ENCODE data around the gene ZBED4.

ZBED4 gene

GRCh38 chr22:49934891-49935557 is 81.4 kb downstream of the ZBED4 start:
- DNase-seq (ENCODE audit: low read depth, low spot score): no peak

DNA sequence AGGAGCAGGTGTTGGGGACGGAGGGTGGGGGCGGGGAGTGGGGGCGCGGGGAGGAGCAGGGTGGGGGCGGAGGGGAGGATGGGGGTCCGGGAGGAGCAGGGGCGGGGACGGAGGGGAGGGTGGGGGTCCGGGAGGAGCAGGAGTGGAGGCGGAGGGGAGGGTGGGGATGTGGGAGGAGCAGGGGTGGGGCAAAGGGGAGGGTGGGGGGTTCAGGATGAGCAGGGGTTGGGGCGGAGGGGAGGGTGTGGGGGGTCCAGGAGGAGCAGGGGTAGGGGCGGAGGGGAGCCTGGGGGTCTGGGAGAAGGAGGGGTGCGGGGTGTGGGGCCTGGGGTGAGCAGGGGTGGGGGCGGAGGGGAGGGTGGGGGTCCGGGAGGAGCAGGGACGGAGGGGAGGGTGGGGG is 81.9 kb downstream of the ZBED4 start:
- no peak for DNase-seq (ENCODE audit: low read depth, low spot score)

- no peak for DNase-seq (ENCODE audit: low read depth, low spot score)
Measured at GRCh38 chr22:49936018-49936972, 82.7 kb downstream of the ZBED4 start.

DNA sequence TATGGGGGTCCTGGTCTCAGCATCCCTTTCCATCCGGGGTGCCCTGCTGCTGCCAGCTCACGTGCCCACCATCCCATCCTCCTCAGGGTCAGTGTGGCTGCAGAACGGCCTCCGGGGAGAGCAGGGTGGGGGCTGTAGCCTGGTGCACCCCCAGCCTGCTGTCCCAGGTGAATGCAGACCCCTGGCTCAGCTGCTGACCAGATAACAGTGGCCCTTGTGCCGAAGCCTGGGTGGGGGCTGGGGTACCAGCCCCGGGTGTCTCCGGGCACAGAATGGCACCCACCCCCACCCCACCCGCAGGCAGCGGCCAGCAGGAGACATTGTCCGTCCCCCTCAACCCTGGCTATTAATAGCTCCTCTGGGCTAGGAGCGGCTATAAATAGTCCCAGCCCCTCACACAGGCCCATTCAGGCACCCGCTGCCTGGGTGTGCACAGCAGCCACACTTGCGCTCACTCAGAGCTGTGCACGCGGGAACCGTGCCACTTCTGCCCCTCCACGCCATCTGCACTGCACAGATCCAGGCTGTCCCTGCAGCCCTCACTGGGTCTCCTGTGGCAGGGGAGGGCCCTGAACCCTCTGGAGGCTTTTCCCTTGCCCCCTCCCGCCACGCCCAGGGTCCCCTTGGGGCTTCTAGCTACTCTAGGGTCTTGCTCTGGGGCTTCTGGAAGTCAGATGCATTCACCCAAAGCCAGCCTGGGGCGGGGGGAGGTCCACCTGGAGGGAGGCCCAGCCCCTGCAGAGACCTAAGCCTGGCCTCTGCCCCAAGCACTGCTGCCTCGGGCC is 83.5 kb downstream of the ZBED4 start:
- DNase-seq (ENCODE audit: low read depth, low spot score): no peak

DNA sequence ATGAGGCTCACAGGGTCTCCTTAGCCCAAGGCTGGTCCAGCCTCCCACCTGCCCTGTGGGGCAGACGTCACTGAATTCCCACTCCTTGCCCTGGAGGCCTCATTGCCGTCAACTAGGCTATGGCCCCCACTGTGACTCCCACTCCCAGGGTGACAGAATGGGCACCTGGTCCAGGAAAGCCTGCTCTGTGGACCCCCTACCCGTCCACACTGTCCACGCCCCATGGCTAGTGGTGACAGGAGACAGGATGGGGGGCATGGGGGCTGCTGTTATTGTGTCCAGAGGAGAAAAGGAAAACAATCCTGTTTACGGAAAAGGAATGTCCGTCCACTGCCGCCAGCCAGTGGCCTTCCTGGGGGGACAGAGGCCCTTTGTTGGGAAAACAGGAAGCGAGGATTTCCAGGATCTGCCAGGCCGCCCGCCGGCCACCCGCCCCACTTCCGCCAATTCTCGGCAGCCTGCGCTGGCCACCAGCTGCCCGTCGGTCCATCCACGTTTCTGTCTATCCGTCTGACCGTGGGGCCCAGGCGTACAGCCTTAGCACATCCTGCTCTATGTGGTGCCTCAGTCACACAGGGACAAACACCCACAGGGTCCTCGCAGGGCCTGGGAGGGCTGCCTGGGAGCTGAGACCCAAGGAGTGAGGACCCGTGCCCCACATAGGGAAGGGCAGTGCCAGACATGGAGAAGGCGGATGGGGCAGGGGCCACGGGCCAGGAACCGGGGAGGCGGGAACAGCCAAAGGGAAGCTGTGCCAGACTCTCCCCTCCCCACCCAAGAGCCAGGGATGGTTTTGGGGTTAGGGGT is 84.3 kb downstream of the ZBED4 start:
- DNase-seq (ENCODE audit: low read depth, low spot score): no peak

DNA sequence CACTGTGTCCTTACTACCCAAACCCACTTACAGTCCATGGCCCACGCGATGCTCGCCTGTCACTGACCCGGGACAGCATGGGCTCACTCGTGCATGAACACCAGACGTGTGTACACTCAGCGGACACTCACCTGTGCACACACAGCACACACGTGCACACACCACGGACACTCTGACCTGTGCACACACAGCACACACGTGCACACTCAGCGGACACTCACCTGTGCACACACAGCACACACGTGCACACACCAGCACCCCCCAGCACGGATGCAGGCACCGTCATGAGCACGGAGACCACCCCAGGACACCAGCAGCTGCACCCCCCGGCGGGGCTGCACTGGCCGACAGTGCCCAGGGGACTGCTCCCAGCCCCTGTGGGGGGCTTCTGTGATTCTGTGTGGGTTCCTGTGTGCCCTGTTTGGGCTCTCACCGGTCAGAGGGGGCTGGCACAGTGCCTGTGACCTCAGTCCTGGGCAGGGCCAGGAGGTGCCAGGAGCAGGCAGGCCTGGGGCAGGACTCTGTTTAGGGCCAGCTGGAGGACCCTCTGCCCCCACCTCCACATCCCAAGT is 85.0 kb downstream of the ZBED4 start:
- DNase-seq (ENCODE audit: low read depth, low spot score): no peak
